Lung microvascular endothelial cell (primary cell): ENCODE data around the gene SP110. TPM values are rescaled to one million over a fixed set of nuclear protein-coding genes. Genes with fewer than 3 reads are reported as not detected.
A peak's percentile ranks its signal among the peaks of the same experiment; 100 is the strongest.
"Not testable (repeated sequence)": the region's sequence is repeated elsewhere in the genome, so short reads cannot be mapped to it uniquely, and the experiment has no call there.

Source experiments
- DNase-seq, 2 donors: peaks; one replicate each; pipeline versions ENCODE4 v3.0.0 to v3.0.0-alpha.2; 2010; ENCODE audit warnings: low read depth in 2 of 2
- total RNA-seq: library from RNA; depleted of rRNA; stranded (reverse); fragments of >200 nt; gene quantifications from 2 replicates; pipeline ENCODE4 v1.2.1, GENCODE V29; 2014

SP110 gene
- total RNA-seq: 2.2 and 3.9 TPM in 2 replicates

- DNase-seq: peak; percentile 45 to 80
These were observed at the start of gene SP110 for GRCh38 chr2:230219419-230220331. TSS of gene SP110 (minus strand) at chr2:230219984. CDS start at chr2:230216927, 3,057 bp downstream.

- DNase-seq: no peak
These were observed 48.9 kb upstream of the SP110 start for GRCh38 chr2:230268606-230269243.

- DNase-seq: no peak
These were observed 47.8 kb upstream of the SP110 start for GRCh38 chr2:230267556-230267955.

- DNase-seq: no peak
These were observed 47.3 kb upstream of the SP110 start for GRCh38 chr2:230267059-230267458.

DNA sequence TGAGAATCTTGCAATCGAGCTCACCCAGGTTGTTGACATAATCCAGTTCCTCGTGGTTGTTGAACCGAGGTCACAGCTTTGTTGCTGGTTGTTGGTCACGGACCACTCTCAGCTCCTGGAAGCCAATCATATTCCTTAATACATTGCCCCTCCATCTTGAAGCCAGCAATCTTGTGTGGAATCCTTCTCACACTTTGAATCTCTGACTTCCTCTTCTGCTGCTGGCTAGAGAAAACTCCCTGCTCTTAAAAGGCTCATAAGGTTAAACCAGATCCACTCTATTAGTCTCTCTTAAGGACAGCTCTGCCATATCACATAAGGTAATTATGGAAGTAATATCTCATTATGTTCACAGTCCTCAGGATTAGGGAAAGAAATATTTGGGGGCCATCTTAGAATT is 46.9 kb upstream of the SP110 start:
- no peak for DNase-seq

DNA sequence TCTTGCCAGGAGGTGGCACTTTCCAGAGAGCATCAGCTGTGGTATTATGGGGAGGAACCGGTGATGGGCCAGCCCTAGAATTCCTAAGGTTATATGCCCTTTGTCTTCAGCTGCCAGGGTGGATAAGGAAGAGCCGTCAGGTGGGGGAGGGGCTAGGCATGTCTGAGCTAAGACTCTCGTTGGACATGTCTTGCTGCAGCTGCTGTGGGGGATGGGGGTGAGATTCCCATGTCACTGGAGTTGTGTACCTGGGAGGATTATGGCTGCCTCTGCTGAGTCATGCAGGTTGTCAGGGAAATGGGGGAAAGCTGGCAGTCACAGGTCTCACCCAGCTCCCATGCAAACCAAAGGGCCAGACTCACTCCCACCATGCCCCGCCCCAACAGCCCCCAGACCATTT is 45.2 kb upstream of the SP110 start:
- not testable (repeated sequence) for DNase-seq

DNA sequence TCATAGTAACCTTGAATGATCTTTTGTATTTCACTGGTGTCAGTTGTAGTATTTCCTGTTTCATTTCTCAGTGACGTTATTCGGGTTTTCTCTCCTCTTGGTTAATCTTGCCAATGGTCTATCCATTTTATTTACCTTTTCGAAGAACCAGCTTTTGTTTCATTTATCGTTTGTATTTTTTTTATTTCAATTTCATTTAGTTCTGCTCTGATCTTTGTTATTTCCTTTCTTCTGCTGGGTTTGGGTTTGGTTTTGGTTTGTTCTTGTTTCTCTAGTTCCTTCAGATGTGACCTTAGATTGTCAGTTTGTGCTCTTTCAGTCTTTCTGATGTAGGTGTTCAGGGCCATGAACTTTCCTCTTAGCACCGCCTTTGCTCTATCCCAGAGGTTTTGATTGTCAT is 42.5 kb upstream of the SP110 start:
- no peak for DNase-seq

GRCh38 chr2:230258483-230258882 is 38.7 kb upstream of the SP110 start:
- no peak for DNase-seq

- no peak for DNase-seq
These were observed 37.0 kb upstream of the SP110 start for GRCh38 chr2:230256733-230257332.

DNA sequence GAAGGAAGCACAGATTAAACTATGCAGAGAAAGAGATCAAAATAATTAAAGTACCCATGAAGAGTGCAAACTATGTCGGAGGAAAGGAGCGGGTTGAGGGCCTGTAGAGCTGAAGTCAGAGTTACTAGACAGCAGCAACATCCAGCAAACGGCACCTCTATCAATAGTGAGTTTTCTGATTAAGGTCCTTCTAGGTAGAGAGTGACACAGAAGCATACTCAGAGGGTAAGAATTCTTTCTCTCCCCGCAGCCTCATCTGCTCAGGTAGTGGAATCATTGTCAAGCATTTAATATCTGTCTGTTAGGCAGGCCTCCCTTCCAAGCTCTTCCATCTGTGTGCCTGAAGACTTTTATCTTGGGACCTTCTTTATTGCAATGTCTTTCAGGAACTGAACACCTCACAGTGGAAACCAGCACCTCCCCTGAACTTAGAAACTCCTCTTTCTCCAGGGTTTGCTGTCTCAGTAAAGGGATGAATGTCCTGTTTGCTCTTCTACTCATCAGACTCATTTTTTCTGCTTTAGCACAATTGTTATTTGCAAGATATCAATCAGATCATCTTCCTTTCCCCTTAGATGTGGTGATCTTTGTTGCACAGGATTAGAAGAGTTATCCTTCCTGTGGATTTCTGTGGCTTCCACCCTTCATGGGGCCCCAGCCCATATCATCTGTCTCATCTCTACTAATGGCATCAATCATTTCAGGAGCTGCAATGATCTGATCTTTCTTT is 34.5 kb upstream of the SP110 start:
- DNase-seq: no peak

DNA sequence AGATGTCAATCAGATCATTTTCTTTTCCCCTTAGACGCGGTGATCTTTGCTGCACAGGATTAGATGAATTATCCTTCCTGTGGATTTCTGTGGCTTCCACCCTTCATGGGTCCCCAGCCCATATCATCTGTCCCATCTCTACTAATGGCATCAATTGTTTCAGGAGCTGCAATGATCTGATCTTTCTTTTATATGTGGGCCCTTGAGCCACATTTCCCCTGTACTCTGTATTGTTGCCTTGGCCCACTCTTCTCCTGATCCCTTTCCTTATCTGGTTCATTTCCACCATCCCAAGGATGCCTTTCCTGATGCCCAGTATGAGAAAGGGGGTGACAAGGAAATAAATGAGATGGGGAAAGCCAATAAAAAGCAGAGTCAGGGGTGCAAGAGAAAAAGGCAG is 30.4 kb upstream of the SP110 start:
- DNase-seq: no peak

DNA sequence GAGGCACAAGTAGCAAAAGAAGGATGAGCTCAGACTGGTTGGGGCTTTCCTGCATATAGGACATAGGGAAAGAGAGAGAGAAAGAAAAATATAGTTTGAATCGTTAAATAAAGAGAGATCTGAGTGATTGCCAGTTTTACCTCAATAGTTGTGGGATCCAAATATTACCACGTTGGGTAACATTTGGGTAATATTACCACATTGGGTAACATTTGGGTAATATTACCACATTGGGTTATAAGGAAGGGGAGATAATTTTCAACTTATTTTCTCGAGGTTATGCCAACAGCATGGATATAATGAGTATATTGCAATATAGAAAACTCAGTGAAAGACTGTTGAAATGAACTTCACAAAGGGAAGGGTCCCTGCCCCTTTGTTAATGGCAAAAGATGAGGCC is 26.4 kb upstream of the SP110 start:
- no peak for DNase-seq

- DNase-seq: no peak
These were observed 24.4 kb upstream of the SP110 start for GRCh38 chr2:230244211-230244610.

DNA sequence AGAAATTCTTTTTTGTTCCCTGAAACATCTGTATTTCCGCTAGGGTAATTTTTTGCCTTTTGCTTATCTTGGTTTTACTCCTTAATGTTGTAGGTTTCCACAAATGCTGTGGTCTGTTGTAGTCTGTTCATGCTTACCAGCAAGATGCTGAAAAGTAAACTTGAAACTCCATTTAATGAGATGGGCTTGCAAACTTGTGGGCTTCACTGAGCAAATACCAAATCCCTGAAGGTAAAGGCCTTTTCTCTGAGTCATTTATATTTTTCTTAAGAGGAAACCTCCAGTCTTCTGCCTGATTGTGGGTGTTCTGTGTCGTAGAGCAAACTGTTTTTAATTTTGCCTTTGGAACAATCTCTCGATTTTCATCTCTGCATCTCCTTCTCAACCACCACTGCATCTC is 15.1 kb upstream of the SP110 start:
- no peak for DNase-seq

- no peak for DNase-seq
These were observed 14.4 kb upstream of the SP110 start for GRCh38 chr2:230234122-230234722.

DNA sequence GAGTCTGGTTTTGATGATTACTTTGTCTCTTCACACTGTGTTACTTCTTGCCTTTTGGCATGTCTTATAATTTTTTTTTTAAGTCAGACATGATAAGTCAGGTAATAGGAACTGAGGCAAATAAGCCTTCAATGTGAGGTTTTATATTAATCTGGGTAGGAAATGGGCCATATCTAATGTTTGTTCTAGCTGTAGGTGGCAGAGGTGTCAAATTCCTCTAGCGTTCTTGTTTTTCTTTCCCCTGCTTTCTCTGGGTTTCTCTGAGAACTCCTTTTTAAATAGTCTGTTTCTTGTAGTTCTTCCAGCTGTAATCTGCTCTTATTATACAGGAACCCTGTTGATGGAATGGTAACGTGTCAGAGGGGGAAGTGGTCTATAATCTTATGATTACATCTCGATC is 11.5 kb upstream of the SP110 start:
- DNase-seq: no peak

DNA sequence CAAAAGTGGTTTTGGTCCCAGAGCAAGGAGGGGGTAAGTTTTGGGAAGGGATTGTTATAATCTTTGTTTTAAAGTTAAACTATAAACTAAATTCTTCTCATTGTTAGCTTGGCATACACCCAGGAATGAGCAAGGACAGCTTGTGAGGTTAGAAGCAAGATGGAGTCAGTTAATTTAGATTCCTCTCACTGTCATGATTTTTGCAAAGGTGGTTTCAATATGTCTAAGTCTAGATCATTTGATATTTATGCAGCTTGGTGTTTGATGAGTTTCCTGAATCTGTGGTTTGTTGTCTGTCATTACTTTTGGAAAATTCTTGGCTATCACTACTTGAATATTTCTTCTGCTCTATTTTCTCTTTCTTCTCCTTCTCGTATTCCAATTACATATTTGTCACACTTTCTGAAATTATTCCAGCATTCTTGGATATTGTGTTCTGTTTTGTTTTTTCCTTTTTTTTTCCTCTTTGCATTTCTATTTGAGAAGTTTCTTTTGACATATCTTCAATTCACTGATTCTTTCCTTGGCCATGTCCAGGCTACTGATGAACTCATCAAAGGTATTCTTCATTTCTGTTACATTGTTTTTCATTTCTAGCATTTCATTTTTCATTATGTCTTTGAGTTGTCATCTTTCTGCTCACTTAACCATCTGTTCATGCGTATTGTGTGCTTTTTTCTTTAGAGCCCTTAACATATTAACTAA is 10.9 kb upstream of the SP110 start:
- DNase-seq: no peak

DNA sequence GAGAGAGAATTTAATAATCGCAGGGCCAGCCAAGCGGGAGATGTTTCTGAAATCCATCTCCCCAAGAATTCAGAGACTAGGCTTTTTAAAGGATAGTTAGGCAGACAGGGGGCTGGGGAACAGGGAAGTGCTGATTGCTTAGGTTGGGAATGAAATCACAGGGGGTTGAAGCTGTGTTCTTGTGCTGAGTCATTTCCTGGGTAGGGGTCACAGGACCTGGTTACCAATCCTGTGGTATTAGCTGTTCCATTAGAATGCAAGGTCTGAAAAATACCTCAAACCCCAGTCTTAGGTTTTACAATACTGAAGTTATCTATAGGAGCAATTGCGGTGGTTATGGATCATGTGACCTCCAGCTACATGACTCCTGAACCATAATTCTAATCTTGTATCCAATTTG is 10.3 kb upstream of the SP110 start:
- DNase-seq: peak in 1 of 2 donors; percentile 34

- DNase-seq: no peak
These were observed 7.4 kb upstream of the SP110 start for GRCh38 chr2:230227216-230227615.

GRCh38 chr2:230226051-230226551 is 6.3 kb upstream of the SP110 start:
- no peak for DNase-seq

DNA sequence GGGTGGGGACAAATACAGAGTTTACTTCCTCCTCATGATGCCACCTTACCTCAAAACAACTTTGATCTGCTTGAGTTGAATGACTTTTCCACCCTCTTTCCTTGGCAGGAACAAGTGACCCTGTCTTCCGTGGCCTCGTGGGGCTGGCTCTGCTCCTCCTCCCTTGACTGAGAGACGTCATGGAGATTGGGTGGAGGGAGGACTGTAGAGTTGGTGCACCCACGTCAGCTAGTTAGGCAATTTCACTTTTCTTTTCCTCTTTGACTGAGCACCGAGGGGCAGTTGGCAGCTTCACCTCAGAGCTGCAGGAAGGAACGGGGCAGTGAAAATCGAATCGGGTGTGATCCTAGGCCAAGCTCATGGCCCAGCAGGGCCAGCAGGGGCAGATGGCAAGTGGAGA is 5.7 kb upstream of the SP110 start, which contains the start of gene SP140:
SP140 (plus strand) TSS at position 251 of the 400 bp plus-strand sequence; CDS start at position 360, 109 bp downstream.
- no peak for DNase-seq
